Activated CD4-positive, alpha-beta memory T cell treated with anti-CD3 and anti-CD28 coated beads for 36 hours (primary cell): Measurements from ENCODE around the gene RFWD3. TPM values are rescaled to one million over a fixed set of nuclear protein-coding genes. Genes with fewer than 3 reads are reported as not detected.
A peak's percentile ranks its signal among the peaks of the same experiment; 100 is the strongest.

Experiments used
- CTCF ChIA-PET: fragments of 350-600 bp; sonication (Branson Sonifier 250); formaldehyde crosslinking; loops from one replicate; lab custom pipeline; 2021; ENCODE audit warnings: antibody characterized with exemption, inconsistent platforms; lab: Charles Lee
- POLR2A ChIA-PET: fragments of 350-600 bp; sonication (Branson Sonifier 250); formaldehyde crosslinking; loops from one replicate; lab custom pipeline; 2021; ENCODE audit warnings: antibody characterized with exemption; lab: Charles Lee
- DNase-seq: peaks from one replicate; pipeline ENCODE4 v3.0.0-alpha.2; 2020
- H3K27ac Mint-ChIP-seq: one replicate; pipeline ENCODE4 v1.8.0; 2021; ENCODE audit warnings: mixed read lengths
- H3K27me3 Mint-ChIP-seq: one replicate; pipeline ENCODE4 v1.8.0; 2021; ENCODE audit warnings: mixed read lengths
- H3K36me3 Mint-ChIP-seq: one replicate; pipeline ENCODE4 v1.8.0; 2021; ENCODE audit warnings: mixed read lengths
- H3K4me1 Mint-ChIP-seq: one replicate; pipeline ENCODE4 v1.8.0; 2021; ENCODE audit warnings: low read depth, mixed read lengths
- H3K4me3 Mint-ChIP-seq: one replicate; pipeline ENCODE4 v1.8.0; 2021; ENCODE audit warnings: mild to moderate bottlenecking, mixed read lengths
- H3K9me3 Mint-ChIP-seq: one replicate; pipeline ENCODE4 v1.8.0; 2021; ENCODE audit warnings: mixed read lengths
- intact Hi-C: fragments of 100-400 bp; cut with micrococcal nuclease; formaldehyde crosslinking; loops from one replicate; pipeline ENCODE4 v1.15.1; 2023
- total RNA-seq, 2 experiments: library from RNA; stranded (reverse); gene quantifications; one replicate each; pipeline ENCODE4 v1.2.3, GENCODE V29; 2021

RFWD3 gene
- total RNA-seq, 2 experiments from 2014 or later = 95.3 to 109 TPM

- peak overlapping the region; percentile 83 for H3K27ac Mint-ChIP-seq
- H3K36me3 Mint-ChIP-seq = peaks cover 8% of the 10 kb centered on the region
- peak; percentile 83 for DNase-seq
- intact Hi-C loops = loop anchor here (2.0 to 10.0 kb wide), 4 partner anchors 22 to 236 kb away; no protein-coding TSS in a partner anchor
- H3K27me3 Mint-ChIP-seq = no peaks in the 10 kb centered on the region
- no peaks in the 10 kb centered on the region for H3K9me3 Mint-ChIP-seq
- peaks cover 63% of the 10 kb centered on the region for H3K4me1 Mint-ChIP-seq
- peak overlapping the region; percentile 37 for H3K4me3 Mint-ChIP-seq
- POLR2A ChIA-PET = no interaction called here
- CTCF ChIA-PET = interaction anchor here (0.7 kb wide), 1 partner anchor 22 kb away, joined by 4 read pairs; no protein-coding TSS in a partner anchor
Observed at GRCh38 chr16:74601126-74601871, 65.4 kb downstream of the RFWD3 start.

DNA sequence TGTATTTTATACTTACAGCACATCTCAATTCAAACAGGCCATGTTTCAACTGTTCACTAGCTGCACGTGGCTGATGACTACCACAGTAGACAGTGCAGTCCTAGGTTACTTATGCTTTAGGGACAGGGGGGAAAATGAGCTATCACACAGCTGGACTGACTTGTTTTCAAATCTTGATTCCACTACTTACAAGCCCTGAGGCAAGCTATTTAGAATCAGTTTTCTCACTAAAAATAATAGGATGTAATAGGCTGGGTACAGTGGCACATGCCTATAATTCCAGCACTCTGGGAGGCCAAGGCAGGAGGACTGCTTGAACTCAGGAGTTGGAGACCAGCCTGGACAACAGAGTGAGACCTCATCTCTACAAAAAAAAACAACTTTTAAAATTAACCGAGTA is 70.1 kb downstream of the RFWD3 start:
- CTCF ChIA-PET = interaction anchor here (1.8 kb wide), 1 partner anchor 9 kb away, joined by 6 read pairs; no protein-coding TSS in a partner anchor
- POLR2A ChIA-PET = no interaction called here
- no peak overlapping the region for H3K4me3 Mint-ChIP-seq
- H3K4me1 Mint-ChIP-seq = peaks cover 48% of the 10 kb centered on the region
- DNase-seq = no peak
- H3K27me3 Mint-ChIP-seq = no peaks in the 10 kb centered on the region
- H3K9me3 Mint-ChIP-seq = no peaks in the 10 kb centered on the region
- intact Hi-C loops = no loop called here
- H3K27ac Mint-ChIP-seq = peak overlapping the region; percentile 63
- H3K36me3 Mint-ChIP-seq = peaks cover 8% of the 10 kb centered on the region

DNA sequence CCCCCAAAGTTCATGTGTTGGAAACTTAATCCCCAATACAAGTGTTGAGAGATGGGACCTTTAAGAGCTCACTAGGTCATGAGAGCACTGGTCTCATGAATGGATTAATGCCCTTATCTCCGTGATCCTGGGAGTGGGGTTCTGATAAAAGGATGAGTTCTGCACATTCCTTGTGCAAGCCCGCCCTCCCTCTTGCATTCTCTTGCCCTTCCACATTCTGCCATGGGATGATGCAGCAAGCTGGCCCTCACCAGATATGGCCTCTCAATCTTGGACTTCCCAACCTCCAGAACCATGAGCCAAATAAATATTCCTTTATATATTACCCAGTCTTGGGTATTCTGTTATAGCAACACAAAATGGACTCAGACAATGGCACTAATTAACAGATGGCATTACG is 73.8 kb downstream of the RFWD3 start:
- ChIA-PET CTCF (no interaction called here), POLR2A (interaction anchor here (3.4 kb wide), 1 partner anchor 13 kb away, joined by 10 read pairs; the partner anchor contains the start of gene GLG1)
- no peaks in the 10 kb centered on the region for H3K27me3 Mint-ChIP-seq
- no peaks in the 10 kb centered on the region for H3K9me3 Mint-ChIP-seq
- no peak overlapping the region for H3K27ac Mint-ChIP-seq
- H3K4me3 Mint-ChIP-seq = no peak overlapping the region
- peaks cover 38% of the 10 kb centered on the region for H3K4me1 Mint-ChIP-seq
- intact Hi-C loops = no loop called here
- peaks cover 10% of the 10 kb centered on the region for H3K36me3 Mint-ChIP-seq
- DNase-seq = no peak

DNA sequence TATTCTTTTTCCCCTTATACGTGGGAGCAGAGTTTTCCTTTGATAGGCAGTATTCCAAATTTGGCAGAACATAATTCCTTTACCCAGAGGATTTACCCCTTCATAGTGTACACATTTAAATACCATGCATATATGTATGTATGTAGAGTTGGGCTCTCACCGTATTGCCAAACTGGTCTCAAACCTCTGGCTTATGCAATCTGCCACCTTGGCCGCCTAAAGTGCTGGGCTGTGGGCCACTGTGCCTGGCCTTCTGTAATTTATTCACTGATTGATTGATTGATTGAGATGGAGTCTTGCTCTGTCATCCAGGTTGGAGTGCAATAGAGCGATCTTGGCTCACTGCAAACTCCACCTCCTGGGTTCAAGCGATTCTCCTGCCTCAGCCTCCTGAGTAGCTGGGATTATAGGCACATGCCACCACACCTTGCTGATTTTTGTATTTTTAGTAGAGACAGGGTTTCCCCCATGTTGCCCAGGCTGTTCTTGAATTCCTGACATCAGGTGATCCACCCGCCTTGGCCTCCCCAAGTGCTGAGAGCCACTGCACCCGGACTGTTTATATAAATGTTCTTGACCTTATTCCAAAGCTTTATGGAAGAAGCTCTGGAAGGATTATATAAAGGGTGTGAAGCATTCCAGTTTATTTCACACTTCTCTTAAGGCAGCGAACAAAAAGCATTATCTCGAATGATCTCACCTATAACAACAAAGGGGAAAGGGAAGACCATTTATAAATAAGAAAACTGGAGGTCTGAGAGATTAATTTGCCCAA is 74.6 kb downstream of the RFWD3 start:
- H3K27me3 Mint-ChIP-seq = no peaks in the 10 kb centered on the region
- CTCF ChIA-PET = no interaction called here
- H3K4me3 Mint-ChIP-seq = no peak overlapping the region
- peaks cover 10% of the 10 kb centered on the region for H3K36me3 Mint-ChIP-seq
- POLR2A ChIA-PET = interaction anchor here (3.4 kb wide), 1 partner anchor 14 kb away, joined by 10 read pairs; the partner anchor contains the start of gene GLG1
- H3K27ac Mint-ChIP-seq = no peak overlapping the region
- intact Hi-C loops = no loop called here
- no peaks in the 10 kb centered on the region for H3K9me3 Mint-ChIP-seq
- H3K4me1 Mint-ChIP-seq = peaks cover 45% of the 10 kb centered on the region
- DNase-seq = no peak

DNA sequence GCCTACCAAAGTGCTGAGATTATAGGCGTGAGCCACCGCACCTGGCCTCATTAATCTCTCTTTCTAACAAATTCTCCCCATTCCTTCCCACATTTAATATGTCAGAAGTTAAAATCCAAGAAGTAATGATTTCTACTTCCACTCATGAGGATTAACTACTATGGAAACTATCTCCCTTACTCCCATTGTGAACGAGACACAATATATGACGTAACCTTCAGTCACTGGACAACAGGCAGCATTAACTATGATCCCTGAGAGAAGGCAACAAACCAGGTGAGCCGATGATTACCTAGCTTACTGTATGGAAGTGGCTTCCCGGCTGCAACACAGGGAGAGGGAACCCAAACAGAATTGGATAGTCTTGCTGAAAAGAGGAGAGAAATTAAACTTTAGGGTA is 79.7 kb downstream of the RFWD3 start:
- intact Hi-C loops = no loop called here
- CTCF ChIA-PET = interaction anchor here (2.2 kb wide), 1 partner anchor 19 kb away, joined by 5 read pairs; no protein-coding TSS in a partner anchor
- Mint-ChIP-seq H3K4me3 (no peak overlapping the region), H3K4me1 (peaks cover 54% of the 10 kb centered on the region), H3K36me3 (peaks cover 2% of the 10 kb centered on the region), H3K27me3 (no peaks in the 10 kb centered on the region), H3K27ac (no peak overlapping the region), H3K9me3 (no peaks in the 10 kb centered on the region)
- no peak for DNase-seq
- POLR2A ChIA-PET = no interaction called here

DNA sequence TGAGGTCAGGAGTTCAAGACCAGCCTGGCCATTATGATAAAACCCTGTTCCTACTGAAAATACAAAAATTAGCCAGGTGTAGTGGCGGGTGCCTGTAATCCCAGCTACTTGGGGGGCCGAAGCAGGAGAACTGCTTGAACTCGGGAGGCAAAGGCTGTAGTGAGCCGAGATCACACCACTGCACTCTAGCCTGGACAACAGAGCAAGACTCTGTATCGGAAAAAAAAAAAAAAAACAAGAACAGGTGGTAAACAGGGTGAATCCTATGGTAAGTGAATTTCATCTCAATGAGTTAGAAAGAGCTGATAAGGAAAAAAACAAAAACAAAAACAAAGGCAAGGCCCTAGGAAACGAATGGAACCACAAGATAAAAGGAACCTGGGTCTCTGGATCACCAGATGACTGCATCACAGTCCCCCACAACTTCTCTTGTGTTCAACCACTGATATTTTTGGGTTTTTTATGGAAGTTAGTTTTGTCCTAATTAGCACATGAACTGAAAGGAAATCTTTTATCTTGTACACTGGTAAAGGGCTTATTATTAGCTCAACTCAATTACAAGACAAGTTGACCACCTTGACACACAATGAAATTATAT is 80.7 kb downstream of the RFWD3 start:
- Mint-ChIP-seq H3K9me3 (no peaks in the 10 kb centered on the region), H3K27me3 (no peaks in the 10 kb centered on the region), H3K4me1 (peaks cover 60% of the 10 kb centered on the region), H3K27ac (no peak overlapping the region), H3K36me3 (peaks cover 2% of the 10 kb centered on the region), H3K4me3 (no peak overlapping the region)
- ChIA-PET CTCF (interaction anchor here (0.6 to 0.9 kb wide), 3 partner anchors 16 to 503 kb away, joined by 3 to 4 read pairs (median 3); no protein-coding TSS in a partner anchor), POLR2A (interaction anchor here (0.6 kb wide), 2 partner anchors 404 to 950 kb away, joined by 3 to 4 read pairs; partner anchors contain the start of gene CHST5)
- intact Hi-C loops = no loop called here
- no peak for DNase-seq

- intact Hi-C loops = no loop called here
- ChIA-PET CTCF (no interaction called here), POLR2A (no interaction called here)
- DNase-seq = no peak
- Mint-ChIP-seq H3K27me3 (no peaks in the 10 kb centered on the region), H3K4me3 (no peak overlapping the region), H3K27ac (no peak overlapping the region), H3K36me3 (no peaks in the 10 kb centered on the region), H3K4me1 (peaks cover 66% of the 10 kb centered on the region), H3K9me3 (no peaks in the 10 kb centered on the region)
Observed at GRCh38 chr16:74583926-74584666, 82.6 kb downstream of the RFWD3 start.

GRCh38 chr16:74582970-74583369 is 83.7 kb downstream of the RFWD3 start:
- no peak overlapping the region for H3K27ac Mint-ChIP-seq

GRCh38 chr16:74580833-74581232 is 85.8 kb downstream of the RFWD3 start:
- Mint-ChIP-seq H3K36me3 (no peaks in the 10 kb centered on the region), H3K27ac (no peak overlapping the region), H3K9me3 (no peaks in the 10 kb centered on the region), H3K4me1 (peaks cover 62% of the 10 kb centered on the region), H3K4me3 (no peak overlapping the region), H3K27me3 (no peaks in the 10 kb centered on the region)
- no peak for DNase-seq
- intact Hi-C loops = no loop called here
- CTCF ChIA-PET = no interaction called here
- POLR2A ChIA-PET = no interaction called here

More at GRCh38 chr16:74582970-74583369, 83.7 kb downstream of the RFWD3 start:
- intact Hi-C loops = no loop called here
- CTCF ChIA-PET = no interaction called here
- Mint-ChIP-seq H3K27me3 (no peaks in the 10 kb centered on the region), H3K36me3 (no peaks in the 10 kb centered on the region), H3K4me3 (no peak overlapping the region), H3K9me3 (no peaks in the 10 kb centered on the region), H3K4me1 (peaks cover 69% of the 10 kb centered on the region)
- POLR2A ChIA-PET = no interaction called here
- DNase-seq = no peak

- no peak overlapping the region for H3K4me3 Mint-ChIP-seq
Observed at GRCh38 chr16:74578838-74579237, 87.8 kb downstream of the RFWD3 start.

DNA sequence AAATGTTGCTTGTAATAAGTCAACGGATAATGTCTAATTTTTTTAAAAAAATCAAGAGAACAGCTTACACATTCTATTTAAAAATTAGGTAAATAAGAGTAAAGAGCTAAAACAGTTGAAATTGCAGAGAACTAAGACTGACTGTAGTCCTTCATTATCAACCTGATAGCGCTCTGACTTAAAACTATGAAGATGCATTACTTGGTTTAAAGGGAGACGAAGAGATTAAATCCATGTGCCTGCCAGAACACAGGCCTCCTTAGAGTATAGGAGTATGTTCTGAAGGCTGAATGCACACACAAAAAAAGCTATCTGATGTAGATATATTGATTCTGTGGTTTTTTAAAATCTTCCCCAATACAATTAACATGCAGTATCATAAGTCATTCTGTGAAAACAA is 88.2 kb downstream of the RFWD3 start:
- intact Hi-C loops = loop anchor here (2.0 kb wide), 2 partner anchors 22 to 112 kb away; no protein-coding TSS in a partner anchor
- Mint-ChIP-seq H3K4me3 (no peak overlapping the region), H3K36me3 (no peaks in the 10 kb centered on the region), H3K9me3 (no peaks in the 10 kb centered on the region), H3K27ac (peak overlapping the region; percentile 33), H3K27me3 (no peaks in the 10 kb centered on the region), H3K4me1 (peaks cover 55% of the 10 kb centered on the region)
- no peak for DNase-seq
- CTCF ChIA-PET = no interaction called here
- POLR2A ChIA-PET = no interaction called here

More at GRCh38 chr16:74578838-74579237, 87.8 kb downstream of the RFWD3 start:
- ChIA-PET CTCF (no interaction called here), POLR2A (no interaction called here)
- no peaks in the 10 kb centered on the region for H3K27me3 Mint-ChIP-seq
- peaks cover 58% of the 10 kb centered on the region for H3K4me1 Mint-ChIP-seq
- H3K9me3 Mint-ChIP-seq = no peaks in the 10 kb centered on the region
- DNase-seq = no peak
- H3K27ac Mint-ChIP-seq = no peak overlapping the region
- H3K36me3 Mint-ChIP-seq = no peaks in the 10 kb centered on the region
- intact Hi-C loops = loop anchor here (2.0 kb wide), 2 partner anchors 22 to 112 kb away; no protein-coding TSS in a partner anchor
